Measurements from ENCODE around the gene PPP3R1. TPM values are rescaled to one million over a fixed set of nuclear protein-coding genes. Genes with fewer than 3 reads are reported as not detected.

Gene PPP3R1
- total RNA-seq, 1 donor: 38.6 TPM

- no peak for TF ChIP-seq CTCF (IDR thresholded peaks at IDR 0.05; ENCODE audit: insufficient read depth, low read length)
These were observed 30.0 kb downstream of the PPP3R1 start for GRCh38 chr2:68222287-68222686.

GRCh38 chr2:68218343-68218901 lies 33.9 kb downstream of the PPP3R1 start:
- no peak overlapping the region for H3K4me3 ChIP-seq (ENCODE audit: low read depth, low read length)
- no peak for TF ChIP-seq CTCF (IDR thresholded peaks at IDR 0.05; ENCODE audit: insufficient read depth, low read length)
- no peak for DNase-seq (ENCODE audit: low read depth)

More at GRCh38 chr2:68222287-68222686, 30.0 kb downstream of the PPP3R1 start:
- no peak for DNase-seq (ENCODE audit: low read depth)
- no peak overlapping the region for H3K4me3 ChIP-seq (ENCODE audit: low read depth, low read length)

- TF ChIP-seq CTCF (IDR thresholded peaks at IDR 0.05; ENCODE audit: insufficient read depth, low read length): no peak
- H3K4me3 ChIP-seq (ENCODE audit: low read depth, low read length): no peak overlapping the region
These were observed 34.6 kb downstream of the PPP3R1 start for GRCh38 chr2:68217729-68218128.

GRCh38 chr2:68216454-68217310 lies 35.6 kb downstream of the PPP3R1 start:
- peak; percentile 49 for DNase-seq (ENCODE audit: low read depth)

More at GRCh38 chr2:68217729-68218128, 34.6 kb downstream of the PPP3R1 start:
- DNase-seq (ENCODE audit: low read depth): no peak

GRCh38 chr2:68214381-68214780 lies 38.0 kb downstream of the PPP3R1 start:
- DNase-seq (ENCODE audit: low read depth): no peak
- no peak for TF ChIP-seq CTCF (IDR thresholded peaks at IDR 0.05; ENCODE audit: insufficient read depth, low read length)
- no peak overlapping the region for H3K4me3 ChIP-seq (ENCODE audit: low read depth, low read length)

More at GRCh38 chr2:68216454-68217310, 35.6 kb downstream of the PPP3R1 start:
- no peak overlapping the region for H3K4me3 ChIP-seq (ENCODE audit: low read depth, low read length)
- no peak for TF ChIP-seq CTCF (IDR thresholded peaks at IDR 0.05; ENCODE audit: insufficient read depth, low read length)

GRCh38 chr2:68206793-68207192 lies 45.5 kb downstream of the PPP3R1 start:
- no peak for DNase-seq (ENCODE audit: low read depth)
- H3K4me3 ChIP-seq (ENCODE audit: low read depth, low read length): no peak overlapping the region
- TF ChIP-seq CTCF (IDR thresholded peaks at IDR 0.05; ENCODE audit: insufficient read depth, low read length): no peak
